Measurements from ENCODE around the gene HHIPL1. TPM values are rescaled to one million over a fixed set of nuclear protein-coding genes. Genes with fewer than 3 reads are reported as not detected.

The HHIPL1 gene
- total RNA-seq, 3 donors from 2014 or later: 0.26 to 3.2 (median 1.1) TPM

GRCh38 chr14:99707420-99707819 is 62.5 kb downstream of the HHIPL1 start:
- H3K4me3 ChIP-seq: no peak overlapping the region
- TF ChIP-seq CTCF (IDR thresholded peaks at IDR 0.05): no peak
- no peaks in the 10 kb centered on the region for H3K36me3 ChIP-seq (ENCODE audit: low read depth)
- DNase-seq (no peak), ATAC-seq (no peak)
- intact Hi-C loops (cut with DNase I, micrococcal nuclease): no loop called here
- no peaks in the 10 kb centered on the region for H3K4me1 ChIP-seq (ENCODE audit: low read depth)
- H3K9me3 ChIP-seq: peaks cover 12% of the 10 kb centered on the region

- peaks cover 9% of the 10 kb centered on the region for H3K9me3 ChIP-seq
- no peak for TF ChIP-seq CTCF (IDR thresholded peaks at IDR 0.05)
- H3K36me3 ChIP-seq (ENCODE audit: low read depth): no peaks in the 10 kb centered on the region
- no peak overlapping the region for H3K4me3 ChIP-seq
- intact Hi-C loops (cut with DNase I, micrococcal nuclease): no loop called here
- no peak for ATAC-seq
- no peak for DNase-seq
- H3K4me1 ChIP-seq (ENCODE audit: low read depth): no peaks in the 10 kb centered on the region
Observed at GRCh38 chr14:99707921-99708320, 63.0 kb downstream of the HHIPL1 start.

GRCh38 chr14:99708449-99708848 is 63.5 kb downstream of the HHIPL1 start:
- DNase-seq (no peak), ATAC-seq (no peak)
- TF ChIP-seq CTCF (IDR thresholded peaks at IDR 0.05): no peak
- Histone ChIP-seq H3K4me3 (no peak overlapping the region), H3K9me3 (peaks cover 4% of the 10 kb centered on the region), H3K36me3 (ENCODE audit: low read depth) (no peaks in the 10 kb centered on the region), H3K4me1 (ENCODE audit: low read depth) (no peaks in the 10 kb centered on the region)
- intact Hi-C loops (cut with DNase I, micrococcal nuclease): no loop called here

- Histone ChIP-seq H3K4me1 (ENCODE audit: low read depth) (no peaks in the 10 kb centered on the region), H3K9me3 (no peaks in the 10 kb centered on the region), H3K36me3 (ENCODE audit: low read depth) (no peaks in the 10 kb centered on the region), H3K4me3 (no peak overlapping the region)
- TF ChIP-seq CTCF (IDR thresholded peaks at IDR 0.05): no peak
- ATAC-seq: no peak
- no peak for DNase-seq
- intact Hi-C loops (cut with DNase I, micrococcal nuclease): no loop called here
Observed at GRCh38 chr14:99713972-99714371, 69.0 kb downstream of the HHIPL1 start.

GRCh38 chr14:99715266-99716000 is 70.5 kb downstream of the HHIPL1 start:
- no peak for DNase-seq
- Histone ChIP-seq H3K4me1 (ENCODE audit: low read depth) (no peaks in the 10 kb centered on the region), H3K9me3 (no peaks in the 10 kb centered on the region), H3K4me3 (no peak overlapping the region), H3K36me3 (ENCODE audit: low read depth) (no peaks in the 10 kb centered on the region)
- intact Hi-C loops (cut with DNase I, micrococcal nuclease): no loop called here
- no peak for TF ChIP-seq CTCF (IDR thresholded peaks at IDR 0.05)
- ATAC-seq: no peak
